ENCODE results near the gene PEX11B.

DNA sequence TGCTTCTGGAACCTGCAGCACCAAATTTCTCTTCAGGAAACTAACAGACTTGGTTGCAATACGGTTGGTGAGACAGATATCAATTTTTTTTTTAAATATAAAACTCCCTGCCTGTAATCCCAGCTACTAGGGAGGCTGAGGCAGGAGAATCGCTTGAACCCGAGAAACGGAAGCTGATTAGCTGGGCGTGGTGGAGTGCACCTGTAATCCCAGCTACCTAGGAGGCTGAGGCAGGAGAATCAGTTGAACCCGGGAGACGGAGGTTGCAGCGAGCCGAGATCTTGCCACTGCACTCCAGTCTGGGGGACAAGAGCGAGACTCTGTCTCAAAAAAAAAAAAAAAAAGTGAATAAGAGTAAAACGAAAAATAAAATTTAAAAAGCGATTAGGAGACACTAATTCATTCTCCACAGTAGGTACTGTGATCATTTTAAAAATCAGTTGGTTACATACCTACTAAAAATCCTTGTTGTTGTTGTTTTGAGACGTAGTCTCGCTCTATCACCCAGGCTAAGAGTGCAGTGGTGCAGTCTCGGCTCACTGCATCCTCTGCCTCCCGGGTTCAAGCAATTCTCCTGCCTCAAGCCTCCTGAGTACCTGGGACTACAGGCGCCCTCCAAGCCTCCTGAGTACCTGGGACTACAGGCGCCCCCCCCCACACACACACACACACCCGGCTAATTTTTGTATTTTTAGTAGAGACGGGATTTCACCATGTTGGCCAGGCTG lies 9.6 kb upstream of the PEX11B start:
- TF ChIP-seq CTCF (IDR thresholded peaks at IDR 0.05) (no peak), POLR2A (IDR thresholded peaks at IDR 0.05) (no peak), POLR2AphosphoS5 (IDR thresholded peaks at IDR 0.05) (no peak), EP300 (IDR thresholded peaks at IDR 0.05) (no peak)
